GM03348 (cell line): ENCODE results near the gene ZBTB11.
"Not testable (repeated sequence)": the region's sequence is repeated elsewhere in the genome, so short reads cannot be mapped to it uniquely, and the experiment has no call there.

Experiments used
- DNase-seq: peaks from one replicate; pipeline ENCODE4 v3.0.0; 2012; ENCODE audit warnings: low spot score

Gene ZBTB11

GRCh38 chr3:101615525-101615924 is 61.4 kb downstream of the ZBTB11 start:
- DNase-seq = no peak

GRCh38 chr3:101613014-101613413 is 63.9 kb downstream of the ZBTB11 start:
- not testable (repeated sequence) for DNase-seq

- DNase-seq = no peak
These were observed 65.9 kb downstream of the ZBTB11 start for GRCh38 chr3:101611023-101611422.

- not testable (repeated sequence) for DNase-seq
These were observed 71.5 kb downstream of the ZBTB11 start for GRCh38 chr3:101605398-101605797.

DNA sequence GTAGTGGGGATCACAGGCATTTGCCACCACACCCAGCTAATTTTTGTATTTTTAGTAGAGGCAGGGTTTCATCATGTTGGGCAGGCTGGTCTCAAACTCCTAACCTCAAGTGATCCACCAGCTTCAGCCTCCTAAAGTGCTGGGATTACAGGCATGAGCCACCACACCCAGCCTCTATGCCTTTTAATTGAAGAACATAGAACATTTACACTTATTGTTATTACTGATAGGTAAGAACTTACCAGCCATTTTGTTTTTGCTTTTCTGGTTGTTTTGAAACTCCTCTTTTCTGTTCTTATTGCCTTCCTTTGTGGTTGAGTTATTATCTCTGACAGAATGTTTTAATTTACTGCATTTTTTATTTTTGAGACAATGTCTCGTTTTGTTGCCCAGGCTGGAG is 73.7 kb downstream of the ZBTB11 start:
- DNase-seq = no peak

DNA sequence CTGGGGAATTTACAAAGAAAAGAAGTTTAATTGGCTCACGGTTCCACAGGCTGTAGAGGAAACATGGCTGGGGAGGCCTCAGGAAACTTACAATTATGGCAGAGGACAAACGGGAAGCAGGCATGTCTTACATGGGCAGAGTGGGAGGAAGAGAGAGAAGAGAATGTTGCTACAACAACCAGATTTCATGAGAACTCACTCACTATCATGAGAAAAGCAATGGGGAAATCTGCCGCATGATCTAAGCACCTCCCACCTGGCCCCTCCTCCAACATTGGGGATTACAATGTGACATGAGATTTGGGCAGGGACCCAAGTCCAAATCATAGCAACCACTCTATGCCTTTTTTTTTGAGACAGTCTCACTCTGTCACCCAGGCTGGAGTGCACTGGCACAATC is 74.2 kb downstream of the ZBTB11 start:
- DNase-seq = no peak
